ENCODE measurements around the gene NEK7.

DNA sequence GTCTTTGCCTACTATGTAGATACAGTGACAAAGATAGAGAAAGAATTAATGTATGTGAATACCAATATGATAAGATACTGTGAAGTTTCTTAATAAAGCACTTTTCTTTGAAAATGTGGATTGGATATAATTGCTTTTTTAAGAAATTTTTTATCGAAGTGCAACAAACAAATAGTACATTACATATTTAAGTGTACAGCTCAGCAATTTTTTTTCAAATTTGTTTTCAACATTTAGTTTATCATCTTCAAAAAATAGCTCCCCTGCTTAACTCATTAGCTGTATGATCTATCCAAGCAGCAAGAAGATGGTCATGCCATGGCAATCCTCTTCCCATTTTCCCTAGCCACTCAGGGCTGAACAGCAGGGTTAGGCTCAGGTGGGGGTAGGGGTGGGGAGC, 40.5 kb downstream of the NEK7 start:
- TF ChIP-seq, protein P1, sequence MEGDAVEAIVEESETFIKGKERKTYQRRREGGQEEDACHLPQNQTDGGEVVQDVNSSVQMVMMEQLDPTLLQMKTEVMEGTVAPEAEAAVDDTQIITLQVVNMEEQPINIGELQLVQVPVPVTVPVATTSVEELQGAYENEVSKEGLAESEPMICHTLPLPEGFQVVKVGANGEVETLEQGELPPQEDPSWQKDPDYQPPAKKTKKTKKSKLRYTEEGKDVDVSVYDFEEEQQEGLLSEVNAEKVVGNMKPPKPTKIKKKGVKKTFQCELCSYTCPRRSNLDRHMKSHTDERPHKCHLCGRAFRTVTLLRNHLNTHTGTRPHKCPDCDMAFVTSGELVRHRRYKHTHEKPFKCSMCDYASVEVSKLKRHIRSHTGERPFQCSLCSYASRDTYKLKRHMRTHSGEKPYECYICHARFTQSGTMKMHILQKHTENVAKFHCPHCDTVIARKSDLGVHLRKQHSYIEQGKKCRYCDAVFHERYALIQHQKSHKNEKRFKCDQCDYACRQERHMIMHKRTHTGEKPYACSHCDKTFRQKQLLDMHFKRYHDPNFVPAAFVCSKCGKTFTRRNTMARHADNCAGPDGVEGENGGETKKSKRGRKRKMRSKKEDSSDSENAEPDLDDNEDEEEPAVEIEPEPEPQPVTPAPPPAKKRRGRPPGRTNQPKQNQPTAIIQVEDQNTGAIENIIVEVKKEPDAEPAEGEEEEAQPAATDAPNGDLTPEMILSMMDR (IDR thresholded peaks at IDR 0.05), result no peak
- no peak for TF ChIP-seq ZFX (IDR thresholded peaks at IDR 0.05; ENCODE audit: borderline replicate concordance)
